HG03060 (cell line): ENCODE results near the gene PELI1.
"Not testable (repeated sequence)": the region's sequence is repeated elsewhere in the genome, so short reads cannot be mapped to it uniquely, and the experiment has no call there.

ENCODE experiments used
- ATAC-seq: cut with Tn5 transposase; IDR thresholded peaks from one replicate; pipeline ENCODE4 v1.9.1; 2021; ENCODE audit warnings: low read depth, moderate number of reproducible peaks; ENCODE audit not compliant: unreplicated experiment

Gene PELI1

GRCh38 chr2:64126601-64127000 lies 17.6 kb downstream of the PELI1 start:
- no peak for ATAC-seq

- no peak for ATAC-seq
These were observed 19.6 kb downstream of the PELI1 start for GRCh38 chr2:64124571-64124970.

- ATAC-seq = no peak
These were observed 20.1 kb downstream of the PELI1 start for GRCh38 chr2:64124168-64124567.

GRCh38 chr2:64123740-64124139 lies 20.5 kb downstream of the PELI1 start:
- ATAC-seq = no peak

GRCh38 chr2:64122358-64122757 lies 21.9 kb downstream of the PELI1 start:
- ATAC-seq = no peak

GRCh38 chr2:64120928-64121327 lies 23.3 kb downstream of the PELI1 start:
- ATAC-seq = no peak

- ATAC-seq = no peak
These were observed 24.2 kb downstream of the PELI1 start for GRCh38 chr2:64120008-64120407.

- no peak for ATAC-seq
These were observed 24.9 kb downstream of the PELI1 start for GRCh38 chr2:64119369-64119768.

- no peak for ATAC-seq
These were observed 28.2 kb downstream of the PELI1 start for GRCh38 chr2:64115808-64116598.

- no peak for ATAC-seq
These were observed 29.3 kb downstream of the PELI1 start for GRCh38 chr2:64114912-64115277.

GRCh38 chr2:64114063-64114911 lies 29.9 kb downstream of the PELI1 start:
- no peak for ATAC-seq

GRCh38 chr2:64112016-64112415 lies 32.2 kb downstream of the PELI1 start:
- ATAC-seq = no peak

GRCh38 chr2:64111426-64111825 lies 32.8 kb downstream of the PELI1 start:
- ATAC-seq = no peak

- ATAC-seq = no peak
These were observed 35.5 kb downstream of the PELI1 start for GRCh38 chr2:64108666-64109241.

- no peak for ATAC-seq
These were observed 37.7 kb downstream of the PELI1 start for GRCh38 chr2:64106481-64106880.

- no peak for ATAC-seq
These were observed 38.4 kb downstream of the PELI1 start for GRCh38 chr2:64105670-64106461.

GRCh38 chr2:64104933-64105332 lies 39.3 kb downstream of the PELI1 start:
- ATAC-seq = no peak

- ATAC-seq = not testable (repeated sequence)
These were observed 41.5 kb downstream of the PELI1 start for GRCh38 chr2:64102736-64103135.

- ATAC-seq = no peak
These were observed 43.1 kb downstream of the PELI1 start for GRCh38 chr2:64101141-64101591.

- ATAC-seq = not testable (repeated sequence)
These were observed 43.6 kb downstream of the PELI1 start for GRCh38 chr2:64100584-64100983.
